GM21526 (cell line): Measurements from ENCODE around the gene BUB1B.
"Not testable (repeated sequence)": the region's sequence is repeated elsewhere in the genome, so short reads cannot be mapped to it uniquely, and the experiment has no call there.

Experiments used
- ATAC-seq: cut with Tn5 transposase; IDR thresholded peaks from one replicate; pipeline ENCODE4 v1.9.1; 2021; ENCODE audit warnings: moderate library complexity; ENCODE audit not compliant: unreplicated experiment, low FRiP score

BUB1B gene

DNA sequence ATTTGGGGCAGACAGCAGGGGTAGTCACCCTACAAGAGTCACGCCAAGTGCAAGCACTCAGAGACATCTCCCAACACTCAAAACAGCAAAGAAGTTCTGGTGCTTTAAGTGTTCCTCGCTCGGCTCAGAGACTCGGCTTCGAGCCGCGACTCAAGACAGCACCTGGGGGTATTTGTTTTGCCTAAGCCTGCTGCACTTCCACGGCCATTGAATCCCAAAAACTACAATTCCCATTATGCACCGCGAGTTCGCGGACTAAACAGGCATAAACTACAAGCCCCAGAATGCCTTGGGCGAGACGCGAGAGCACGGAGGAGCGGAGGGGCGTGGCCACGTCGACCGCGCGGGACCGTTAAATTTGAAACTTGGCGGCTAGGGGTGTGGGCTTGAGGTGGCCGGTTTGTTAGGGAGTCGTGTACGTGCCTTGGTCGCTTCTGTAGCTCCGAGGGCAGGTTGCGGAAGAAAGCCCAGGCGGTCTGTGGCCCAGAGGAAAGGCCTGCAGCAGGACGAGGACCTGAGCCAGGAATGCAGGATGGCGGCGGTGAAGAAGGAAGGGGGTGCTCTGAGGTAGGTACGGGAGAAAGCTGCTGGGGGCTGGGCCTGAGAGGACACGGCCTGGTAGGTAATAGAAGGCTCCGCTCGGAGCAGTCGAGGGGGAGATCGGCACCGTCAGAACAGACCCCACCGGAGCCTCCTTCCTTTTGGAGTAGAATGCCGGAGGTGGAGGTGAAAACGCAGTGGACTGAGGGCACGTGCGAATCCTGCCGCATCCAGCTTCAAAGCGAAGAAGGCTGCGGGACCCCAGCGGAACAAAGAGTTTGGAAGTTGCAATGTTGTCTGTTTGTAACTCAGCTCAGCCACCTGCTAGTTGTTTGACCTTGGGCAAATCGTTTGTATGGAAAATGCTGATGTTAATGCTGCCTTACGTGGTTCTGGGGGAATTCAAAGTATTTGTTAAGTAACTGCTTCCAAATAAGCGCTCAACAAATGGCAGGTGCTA is at the start of gene BUB1B:
Gene BUB1B (plus strand): TSS at position 381 of the 1,000 bp plus-strand sequence. CDS start 152 bp downstream, at position 533.
- ATAC-seq, result peak; percentile 68

GRCh38 chr15:40111888-40112287 is 49.0 kb upstream of the BUB1B start:
- no peak for ATAC-seq

GRCh38 chr15:40112789-40113188 is 48.1 kb upstream of the BUB1B start:
- ATAC-seq, result no peak

- no peak for ATAC-seq
These were observed 46.7 kb upstream of the BUB1B start for GRCh38 chr15:40114218-40114617.

- not testable (repeated sequence) for ATAC-seq
These were observed 45.8 kb upstream of the BUB1B start for GRCh38 chr15:40115106-40115505.

DNA sequence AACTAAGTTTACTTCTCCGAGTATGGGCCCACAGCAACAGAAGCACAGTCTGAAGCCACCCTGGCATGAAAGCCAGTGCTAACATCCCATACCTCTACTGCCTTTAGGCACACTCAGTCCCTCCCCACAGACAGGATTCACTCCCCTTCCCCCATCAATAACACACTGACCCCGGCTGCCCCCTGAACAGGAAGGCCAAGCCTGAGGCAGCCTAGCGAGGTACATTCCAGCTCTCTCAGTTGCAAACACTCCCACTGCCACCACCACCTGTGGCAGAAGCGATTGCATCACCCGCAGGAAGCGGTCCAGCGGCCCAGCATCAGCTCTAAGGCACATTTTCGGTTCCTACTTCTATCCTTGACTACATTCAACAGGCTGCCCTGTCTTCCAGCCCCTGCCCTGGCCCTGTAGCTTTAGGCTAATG is 45.2 kb upstream of the BUB1B start:
- peak; percentile 82 for ATAC-seq

- no peak for ATAC-seq
These were observed 42.4 kb upstream of the BUB1B start for GRCh38 chr15:40118473-40118872.

GRCh38 chr15:40121911-40122638 is 38.8 kb upstream of the BUB1B start:
- no peak for ATAC-seq

DNA sequence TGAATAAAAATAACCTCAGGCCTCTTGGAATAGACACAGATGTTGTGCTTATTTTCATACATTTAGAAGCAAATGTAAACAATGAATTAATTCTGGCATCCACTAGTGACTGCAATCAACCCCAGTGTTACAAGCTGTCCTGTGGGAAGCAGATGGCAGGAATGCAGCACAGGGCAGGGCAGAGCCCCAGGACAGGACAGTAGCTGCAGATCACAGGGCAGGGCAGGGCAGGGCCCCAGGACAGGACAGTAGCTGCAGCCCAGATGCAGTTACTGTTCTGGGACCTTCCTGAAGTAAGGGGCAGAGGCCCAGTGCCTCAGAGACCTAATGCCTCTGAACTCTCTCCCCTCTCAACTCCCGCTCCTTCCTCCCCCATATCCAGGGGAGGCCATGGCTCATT is 37.9 kb upstream of the BUB1B start:
- not testable (repeated sequence) for ATAC-seq

DNA sequence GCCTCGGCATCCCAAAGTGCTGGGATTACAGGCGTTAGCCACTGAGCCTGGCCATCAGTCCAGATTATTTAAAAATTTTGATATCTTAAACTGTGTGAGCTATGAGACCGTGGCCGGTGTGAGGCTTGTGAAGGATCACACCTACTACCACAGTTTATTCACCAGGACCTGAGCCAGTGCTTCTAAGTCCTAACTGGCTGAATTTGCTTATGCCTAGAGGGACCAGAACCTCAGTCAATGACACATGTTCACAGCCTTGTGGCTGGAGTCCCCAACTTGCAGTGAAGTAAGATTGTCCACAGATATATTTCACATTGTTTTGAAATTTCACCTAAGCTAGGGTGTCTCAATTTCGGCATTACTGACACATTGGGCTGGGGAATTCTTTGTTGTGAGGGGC is 37.0 kb upstream of the BUB1B start:
- ATAC-seq, result not testable (repeated sequence)

GRCh38 chr15:40124333-40124732 is 36.5 kb upstream of the BUB1B start:
- ATAC-seq, result not testable (repeated sequence)

DNA sequence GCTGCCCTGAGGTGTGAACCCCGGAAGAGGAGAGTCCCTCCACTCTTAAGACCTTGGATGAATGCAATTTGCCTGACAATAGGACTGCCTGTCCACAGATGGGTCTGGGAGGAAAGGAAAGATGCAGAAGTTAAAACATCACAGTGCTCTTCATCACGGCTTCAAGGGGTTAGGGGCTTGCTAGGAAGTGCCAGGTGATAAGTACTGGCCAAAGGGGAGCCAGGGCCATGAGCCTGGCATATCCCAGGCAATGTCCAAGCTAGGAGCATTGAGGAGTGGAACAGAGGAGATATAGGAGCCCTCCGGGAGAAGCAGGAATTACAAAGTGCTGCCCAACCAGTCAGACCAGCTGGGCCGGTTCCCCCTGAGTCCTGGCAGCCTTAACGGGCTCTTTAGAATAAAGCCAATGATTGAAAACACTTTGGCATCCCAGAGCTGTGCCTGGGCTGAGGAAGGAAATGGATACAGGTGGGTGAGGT is 36.0 kb upstream of the BUB1B start:
- ATAC-seq, result not testable (repeated sequence)

GRCh38 chr15:40125950-40126349 is 34.9 kb upstream of the BUB1B start:
- no peak for ATAC-seq

DNA sequence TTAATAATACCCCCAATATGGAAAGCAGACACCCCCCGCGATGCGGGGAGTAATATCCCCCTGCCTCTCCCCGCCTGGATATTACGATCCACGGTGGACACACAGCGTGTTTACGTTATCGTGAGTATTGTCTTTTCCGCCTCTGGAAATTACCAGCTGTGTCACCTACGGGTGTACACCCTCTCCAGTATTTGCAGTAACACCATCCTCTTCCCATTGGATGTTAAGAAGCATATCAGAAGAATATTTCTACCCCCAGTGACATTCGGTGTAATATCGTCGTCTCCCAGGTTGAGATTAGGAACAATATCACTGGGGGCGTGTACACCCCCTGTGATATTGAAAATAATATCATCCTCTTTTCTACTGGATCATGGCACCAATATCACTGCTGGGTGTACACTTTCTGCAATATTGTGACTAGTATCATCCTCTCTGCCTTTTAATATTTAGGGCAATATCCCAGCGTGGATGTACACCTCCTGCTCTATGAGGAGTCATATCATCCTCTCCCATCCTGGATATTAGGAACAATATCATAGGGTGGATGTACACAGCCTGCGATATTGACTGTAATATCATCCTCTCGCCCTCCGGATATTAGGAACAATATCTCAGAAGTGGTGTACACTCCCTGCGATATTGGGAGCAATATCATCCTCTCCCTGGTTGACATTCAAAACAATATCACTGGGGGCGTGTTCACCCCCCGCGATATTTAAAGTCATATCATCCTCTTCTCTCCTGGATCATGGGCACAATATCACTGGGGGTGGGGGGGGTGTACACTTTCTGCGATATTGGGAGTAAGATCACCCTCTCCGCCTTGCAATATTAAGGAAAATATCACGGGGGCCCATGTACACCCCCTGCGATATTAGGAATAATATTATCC is 31.9 kb upstream of the BUB1B start:
- no peak for ATAC-seq

GRCh38 chr15:40130118-40130517 is 30.8 kb upstream of the BUB1B start:
- no peak for ATAC-seq

DNA sequence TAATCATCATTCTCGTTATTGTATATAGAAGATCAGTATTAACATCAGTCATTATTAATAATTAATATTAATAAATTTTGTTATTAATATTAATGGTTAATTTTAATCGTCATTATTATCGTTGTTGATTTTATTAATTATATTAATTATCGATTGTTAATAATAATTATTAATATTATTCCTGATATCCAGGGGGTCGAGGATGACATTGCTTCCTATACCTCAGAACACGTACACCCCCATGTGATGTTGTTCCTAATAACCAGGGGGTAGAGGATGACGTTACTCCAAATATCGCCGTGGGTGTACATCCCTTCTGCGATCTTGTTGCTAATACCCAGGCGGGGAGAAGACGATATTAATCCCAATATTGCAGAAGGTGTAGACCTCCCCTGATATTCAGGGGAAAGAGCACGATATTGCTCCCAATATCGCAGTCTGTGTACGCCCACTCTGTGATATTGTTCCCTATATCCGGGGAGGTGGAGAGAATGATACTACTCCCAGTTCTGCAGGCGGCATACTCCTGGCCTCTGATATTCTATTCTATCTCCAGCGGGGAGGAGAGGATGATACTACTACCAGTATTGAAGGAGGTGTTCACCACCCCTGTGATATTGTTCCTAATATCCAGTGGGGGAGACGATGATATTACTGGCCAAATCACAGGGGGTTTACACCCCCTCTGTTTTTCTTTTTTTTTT is 29.9 kb upstream of the BUB1B start:
- no peak for ATAC-seq

DNA sequence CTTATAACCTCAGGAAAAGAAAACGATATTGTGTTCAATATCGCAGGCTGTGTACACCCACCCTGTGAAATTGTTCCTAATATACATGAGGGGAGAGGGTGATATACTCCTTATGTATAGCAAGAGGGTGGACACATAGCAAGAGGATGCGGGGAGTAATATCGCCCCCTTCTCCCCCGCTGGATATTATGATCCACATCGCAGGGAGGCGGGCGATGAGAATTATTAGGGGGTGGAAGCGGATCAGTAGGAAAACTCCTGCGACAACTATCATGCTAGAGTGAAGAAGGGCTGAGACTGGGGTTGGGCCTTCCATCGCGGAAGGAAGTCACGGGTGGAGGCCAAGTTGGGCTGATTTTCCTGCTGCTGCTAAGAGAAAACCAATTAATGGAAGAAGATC is 27.3 kb upstream of the BUB1B start:
- no peak for ATAC-seq

DNA sequence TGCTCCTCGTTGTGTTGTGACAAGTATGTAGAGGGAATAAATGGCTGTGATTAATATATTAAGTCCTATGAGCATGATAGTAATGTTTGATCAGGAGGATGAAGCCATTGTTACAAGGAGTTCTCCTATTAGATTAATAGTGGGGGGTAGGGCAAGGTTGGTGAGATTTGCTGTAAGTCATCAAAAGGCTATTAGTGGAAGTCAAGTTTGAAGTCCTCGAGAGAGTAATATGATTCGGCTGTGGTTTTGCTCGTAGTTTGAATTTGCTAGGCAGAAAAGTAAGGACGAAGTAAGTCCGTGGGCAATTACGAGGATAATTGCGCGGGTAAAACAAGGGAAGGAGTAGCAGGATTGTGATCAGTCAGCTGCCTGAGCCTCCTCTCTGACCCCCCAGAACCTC is 26.0 kb upstream of the BUB1B start:
- ATAC-seq, result no peak

DNA sequence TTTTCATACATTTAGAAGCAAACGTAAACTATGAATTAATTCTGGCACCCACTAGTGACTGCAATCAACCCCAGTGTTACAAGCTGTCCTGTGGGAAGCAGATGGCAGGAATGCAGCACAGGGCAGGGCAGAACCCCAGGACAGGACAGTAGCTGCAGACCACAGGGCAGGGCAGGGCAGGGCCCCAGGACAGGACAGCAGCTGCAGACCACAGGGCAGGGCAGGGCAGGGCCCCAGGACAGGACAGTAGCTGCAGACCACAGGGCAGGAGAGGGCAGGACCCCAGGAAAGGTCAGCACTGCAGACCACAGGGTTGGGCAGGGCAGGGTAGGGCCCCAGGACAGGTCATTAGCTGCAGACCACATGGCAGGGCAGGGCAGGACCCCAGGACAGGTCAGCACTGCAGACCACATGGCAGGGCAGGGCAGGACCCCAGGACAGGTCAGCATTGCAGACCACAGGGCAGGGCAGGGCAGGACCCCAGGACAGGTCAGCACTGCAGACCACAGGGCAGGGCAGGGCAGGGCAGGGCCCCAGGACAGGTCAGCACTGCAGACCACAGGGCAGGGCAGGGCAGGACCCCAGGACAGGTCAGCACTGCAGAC is 24.9 kb upstream of the BUB1B start:
- not testable (repeated sequence) for ATAC-seq
